Measurements from ENCODE around the gene EDEM3. TPM values are rescaled to one million over a fixed set of nuclear protein-coding genes. Genes with fewer than 3 reads are reported as not detected.
A peak's percentile ranks its signal among the peaks of the same experiment; 100 is the strongest.
"Not testable (repeated sequence)": the region's sequence is repeated elsewhere in the genome, so short reads cannot be mapped to it uniquely, and the experiment has no call there.

Gene EDEM3, protein sequence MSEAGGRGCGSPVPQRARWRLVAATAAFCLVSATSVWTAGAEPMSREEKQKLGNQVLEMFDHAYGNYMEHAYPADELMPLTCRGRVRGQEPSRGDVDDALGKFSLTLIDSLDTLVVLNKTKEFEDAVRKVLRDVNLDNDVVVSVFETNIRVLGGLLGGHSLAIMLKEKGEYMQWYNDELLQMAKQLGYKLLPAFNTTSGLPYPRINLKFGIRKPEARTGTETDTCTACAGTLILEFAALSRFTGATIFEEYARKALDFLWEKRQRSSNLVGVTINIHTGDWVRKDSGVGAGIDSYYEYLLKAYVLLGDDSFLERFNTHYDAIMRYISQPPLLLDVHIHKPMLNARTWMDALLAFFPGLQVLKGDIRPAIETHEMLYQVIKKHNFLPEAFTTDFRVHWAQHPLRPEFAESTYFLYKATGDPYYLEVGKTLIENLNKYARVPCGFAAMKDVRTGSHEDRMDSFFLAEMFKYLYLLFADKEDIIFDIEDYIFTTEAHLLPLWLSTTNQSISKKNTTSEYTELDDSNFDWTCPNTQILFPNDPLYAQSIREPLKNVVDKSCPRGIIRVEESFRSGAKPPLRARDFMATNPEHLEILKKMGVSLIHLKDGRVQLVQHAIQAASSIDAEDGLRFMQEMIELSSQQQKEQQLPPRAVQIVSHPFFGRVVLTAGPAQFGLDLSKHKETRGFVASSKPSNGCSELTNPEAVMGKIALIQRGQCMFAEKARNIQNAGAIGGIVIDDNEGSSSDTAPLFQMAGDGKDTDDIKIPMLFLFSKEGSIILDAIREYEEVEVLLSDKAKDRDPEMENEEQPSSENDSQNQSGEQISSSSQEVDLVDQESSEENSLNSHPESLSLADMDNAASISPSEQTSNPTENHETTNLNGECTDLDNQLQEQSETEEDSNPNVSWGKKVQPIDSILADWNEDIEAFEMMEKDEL
- 40.5 TPM for total RNA-seq

DNA sequence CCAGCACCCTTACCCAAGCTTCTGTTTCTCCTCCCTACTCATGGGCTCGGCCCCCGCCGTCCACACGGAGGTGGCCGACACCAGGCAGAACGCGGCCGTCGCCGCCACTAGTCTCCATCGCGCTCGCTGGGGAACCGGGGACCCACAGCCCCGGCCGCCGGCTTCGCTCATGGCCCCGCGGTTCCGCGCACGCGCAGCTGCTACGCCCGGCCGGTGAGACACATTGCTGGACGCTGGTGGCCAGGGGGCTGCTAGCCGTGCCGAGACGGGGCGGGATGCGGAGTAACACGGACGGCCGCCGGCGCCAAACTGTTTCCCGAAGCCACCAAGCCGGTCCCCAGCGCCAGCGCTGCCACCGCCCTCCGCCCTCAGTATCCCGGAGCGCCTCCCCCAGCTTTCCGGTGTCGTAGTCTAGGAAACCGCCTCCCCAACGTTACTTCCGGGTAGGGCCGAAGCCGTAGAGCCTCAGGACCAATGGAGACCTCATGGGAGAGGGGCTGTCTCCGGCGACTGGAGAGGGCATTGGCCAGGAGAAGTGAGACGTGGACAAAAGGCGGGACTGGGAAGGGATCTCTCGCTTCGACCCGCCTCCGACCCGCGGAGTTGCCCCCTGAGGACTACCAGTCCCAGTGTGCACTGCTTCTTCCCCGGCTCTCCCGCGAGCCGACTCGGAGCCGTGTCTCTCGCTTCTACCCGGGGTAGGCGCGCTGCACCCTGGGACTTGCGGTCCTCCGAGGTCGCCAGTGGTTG lies at the start of gene EDEM3:
TSS of gene EDEM3 (minus strand) at position 383 of the 750 bp plus-strand sequence. CDS start at position 171, 212 bp downstream.
- DNase-seq (ENCODE audit: low spot score): peak; percentile 99

DNA sequence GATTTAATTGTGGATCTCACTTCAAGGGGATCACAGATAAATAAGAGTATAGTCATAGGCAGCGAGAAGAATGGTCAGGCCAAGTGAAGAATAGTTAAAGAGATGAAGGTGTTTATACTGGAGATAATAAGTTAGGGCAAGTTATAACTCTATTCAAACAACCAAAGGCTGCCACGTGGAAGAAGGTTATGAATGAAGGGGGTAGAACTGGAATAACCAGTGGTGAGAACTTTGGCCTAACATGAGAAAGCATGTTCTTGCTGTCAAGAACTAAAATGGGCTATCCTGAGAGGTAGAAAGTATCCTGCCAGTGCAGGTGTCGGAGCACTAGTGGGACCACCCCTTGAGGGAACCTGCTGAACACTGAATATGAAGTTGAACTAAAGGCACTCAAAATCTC lies 49.6 kb upstream of the EDEM3 start:
- no peak for DNase-seq (ENCODE audit: low spot score)

DNA sequence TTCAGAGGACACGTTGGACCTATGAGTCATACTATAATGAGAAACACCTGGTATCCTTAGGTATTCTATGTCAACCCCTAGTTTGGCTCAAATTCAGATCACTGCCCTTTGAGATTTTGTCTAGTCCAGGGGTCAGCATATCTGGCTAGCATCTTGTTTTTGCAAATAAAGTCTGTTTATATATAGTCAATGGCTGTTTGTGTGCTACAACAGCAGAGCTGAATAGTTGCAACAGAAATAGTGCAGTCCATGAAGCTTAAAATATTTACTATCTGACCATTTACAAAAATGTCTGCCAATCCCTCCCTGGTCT lies 48.5 kb upstream of the EDEM3 start:
- no peak for DNase-seq (ENCODE audit: low spot score)

DNA sequence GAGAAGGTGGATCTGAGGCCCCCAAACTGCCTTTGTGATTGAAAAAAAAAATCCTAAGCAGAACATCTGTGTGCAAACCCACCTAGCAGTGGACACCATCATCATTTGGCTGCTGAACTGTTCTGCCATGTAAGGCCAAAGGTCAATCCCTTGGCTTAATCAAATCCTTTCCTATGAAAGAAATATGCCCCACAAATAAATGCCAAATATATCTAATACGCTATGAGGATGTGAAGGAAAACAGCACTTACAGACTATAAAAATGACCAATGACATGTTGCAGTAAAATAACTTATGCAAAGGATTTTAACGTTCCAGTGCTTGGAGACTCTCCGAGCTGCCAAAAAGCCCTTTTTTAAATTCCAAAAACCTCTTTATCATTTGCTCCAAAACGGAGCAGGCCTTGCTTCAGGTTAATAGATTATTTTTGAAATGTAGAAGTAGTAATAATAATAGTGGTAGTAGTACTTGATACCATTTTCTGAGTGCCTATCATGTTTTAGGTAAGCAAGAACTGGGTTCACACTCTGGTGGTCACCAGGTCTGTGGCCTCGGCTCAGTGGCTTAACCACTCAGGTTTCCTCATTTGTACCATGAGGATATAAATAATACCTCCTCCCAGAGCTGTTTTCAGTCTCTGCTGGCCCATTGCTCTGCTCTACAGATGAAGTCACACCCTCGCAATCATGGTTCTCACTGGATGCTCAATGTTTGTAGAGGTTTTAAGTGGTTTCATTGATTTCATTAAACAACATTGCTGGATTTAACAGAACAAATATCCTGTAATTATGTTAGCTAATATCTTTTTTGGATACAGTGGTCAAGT lies 47.9 kb upstream of the EDEM3 start:
- DNase-seq (ENCODE audit: low spot score): no peak

DNA sequence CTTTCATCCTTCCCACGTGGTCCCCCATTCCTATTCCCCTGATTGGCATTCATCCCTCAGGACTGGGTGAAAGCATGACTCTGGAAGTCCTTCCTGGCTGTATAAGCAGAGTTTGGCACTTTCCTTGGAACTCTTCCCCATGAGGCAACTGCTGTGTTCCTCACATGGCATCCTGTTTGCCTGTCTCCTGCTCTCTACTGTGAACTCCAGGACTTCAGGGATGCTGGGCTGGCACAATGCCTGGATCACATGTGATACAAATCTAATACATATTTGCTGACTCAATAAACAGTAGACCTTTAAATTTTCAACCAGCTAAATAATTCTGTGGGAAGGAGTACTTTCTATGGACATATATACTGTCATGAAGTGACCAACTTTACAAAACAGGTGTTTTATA lies 46.8 kb upstream of the EDEM3 start:
- peak; percentile 76 for DNase-seq (ENCODE audit: low spot score)

GRCh38 chr1:184800876-184801275 lies 46.2 kb upstream of the EDEM3 start:
- DNase-seq (ENCODE audit: low spot score): no peak

- no peak for DNase-seq (ENCODE audit: low spot score)
These were observed 39.3 kb upstream of the EDEM3 start for GRCh38 chr1:184793967-184794366.

- peak; percentile 88 for DNase-seq (ENCODE audit: low spot score)
These were observed 37.9 kb upstream of the EDEM3 start for GRCh38 chr1:184792450-184792969.

DNA sequence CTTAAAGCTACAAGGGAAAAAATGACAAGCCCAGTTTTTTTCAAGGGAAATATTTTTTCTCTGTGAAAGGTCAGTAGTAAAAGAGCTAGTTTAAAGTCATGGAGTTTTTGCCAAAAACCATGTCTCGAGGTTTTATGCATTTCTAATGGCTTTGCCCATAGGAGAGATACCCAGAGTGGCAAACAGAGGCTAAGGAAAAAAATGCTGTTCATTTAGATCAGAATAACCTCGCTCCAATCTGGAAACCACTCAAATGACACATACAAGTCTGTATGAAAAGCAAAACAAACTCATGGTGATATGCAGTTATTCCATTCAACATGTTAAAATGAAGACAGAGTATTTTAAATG lies 36.9 kb upstream of the EDEM3 start:
- no peak for DNase-seq (ENCODE audit: low spot score)

DNA sequence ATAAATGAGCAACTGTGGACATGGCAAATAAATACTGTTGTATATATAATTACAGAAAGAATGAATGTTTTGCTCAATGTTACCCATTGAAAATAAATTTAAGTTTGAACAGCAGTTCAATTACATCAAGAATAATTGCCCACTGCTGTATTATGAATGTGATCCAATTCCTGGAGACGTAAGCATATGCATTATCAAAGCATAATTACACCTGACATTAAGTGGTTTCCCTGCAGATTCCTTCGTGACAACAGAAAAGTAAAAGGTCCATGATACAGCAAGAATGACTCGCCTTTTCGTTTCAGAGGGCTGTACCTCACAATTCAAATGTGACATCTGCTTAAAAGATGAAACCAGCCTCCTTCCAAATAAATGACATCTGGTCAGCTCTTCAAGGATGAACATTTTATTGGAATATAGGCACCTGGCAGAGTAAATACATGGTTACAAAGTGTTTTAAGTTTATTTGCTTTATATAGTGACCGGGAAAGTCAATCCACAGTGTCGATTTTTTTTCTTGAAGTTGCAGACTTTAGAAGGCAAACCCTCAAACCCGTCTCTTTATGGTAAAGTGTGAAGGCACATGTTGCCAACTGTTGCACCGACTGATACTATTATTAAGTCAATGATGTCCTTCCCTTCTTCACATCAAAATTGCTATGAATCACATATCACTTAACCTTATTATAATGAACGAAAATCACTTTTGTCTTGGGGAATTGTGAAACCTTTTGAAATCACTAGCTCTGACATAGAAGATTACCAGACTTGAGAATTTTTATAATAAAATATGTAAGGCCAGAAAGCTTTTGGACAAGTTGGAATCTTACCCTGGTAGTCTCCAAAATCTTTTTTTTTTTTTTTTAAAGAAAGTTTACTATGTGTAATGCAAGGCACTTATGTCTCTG lies 36.2 kb upstream of the EDEM3 start:
- DNase-seq (ENCODE audit: low spot score): no peak

DNA sequence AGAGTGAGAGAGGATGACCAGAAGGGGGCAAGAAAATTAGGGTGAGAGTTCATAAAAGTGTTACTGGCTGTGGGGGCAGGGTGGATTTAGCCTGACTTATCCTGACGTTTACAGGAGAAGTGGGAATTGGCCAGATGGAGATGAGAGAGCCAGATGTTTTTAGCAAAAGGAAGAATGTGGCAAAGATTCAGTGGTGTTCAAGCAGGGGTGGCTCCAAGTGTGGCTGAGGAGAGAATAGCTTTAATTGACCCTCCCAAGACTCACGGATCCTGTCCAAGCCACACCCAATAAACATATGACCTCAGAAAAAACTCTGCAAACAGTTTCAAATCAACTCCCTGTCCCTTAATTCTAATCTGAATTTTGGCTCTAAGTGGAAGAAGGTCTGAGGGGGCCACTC lies 35.2 kb upstream of the EDEM3 start:
- no peak for DNase-seq (ENCODE audit: low spot score)

DNA sequence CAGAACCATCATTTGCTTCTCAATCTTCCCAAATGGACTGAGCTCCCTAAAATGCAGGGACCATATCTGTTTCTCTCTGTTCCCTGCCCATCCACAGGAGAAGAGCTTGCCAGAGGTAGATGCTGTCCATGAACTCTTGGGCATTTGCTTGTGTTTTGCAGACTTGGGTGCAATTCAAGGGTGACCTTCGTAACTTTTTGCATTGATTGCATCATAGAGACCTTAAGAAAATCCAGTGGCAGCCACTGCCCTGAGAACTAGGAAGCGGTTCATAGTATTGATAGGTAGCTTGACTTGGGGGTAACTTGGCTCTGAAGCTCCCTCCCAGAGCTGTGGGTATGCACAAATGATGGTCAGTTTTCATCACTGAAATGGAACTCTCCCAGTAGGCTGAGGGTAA lies 34.3 kb upstream of the EDEM3 start:
- no peak for DNase-seq (ENCODE audit: low spot score)

GRCh38 chr1:184785529-184785928 lies 30.9 kb upstream of the EDEM3 start:
- no peak for DNase-seq (ENCODE audit: low spot score)

- not testable (repeated sequence) for DNase-seq (ENCODE audit: low spot score)
These were observed 29.1 kb upstream of the EDEM3 start for GRCh38 chr1:184783723-184784122.

GRCh38 chr1:184781941-184782340 lies 27.3 kb upstream of the EDEM3 start:
- no peak for DNase-seq (ENCODE audit: low spot score)

DNA sequence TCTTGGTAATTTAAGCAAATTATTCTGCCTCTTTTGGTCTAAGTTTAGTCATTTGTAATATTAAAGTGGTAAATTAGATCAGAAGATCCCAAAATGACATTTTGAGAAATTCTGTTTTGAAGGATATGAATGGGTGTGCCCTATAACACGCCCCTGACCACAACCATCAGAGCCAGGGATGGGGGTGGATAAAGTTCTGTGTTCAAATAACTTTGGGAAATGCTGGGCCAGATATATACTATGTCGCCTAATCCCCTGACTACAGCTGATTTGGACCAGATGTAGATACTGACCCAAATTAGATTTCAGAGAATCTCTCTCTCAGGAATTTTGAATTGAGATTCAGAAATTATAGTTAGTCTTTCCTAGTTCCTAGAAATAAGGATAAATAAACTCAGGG lies 21.2 kb upstream of the EDEM3 start:
- DNase-seq (ENCODE audit: low spot score): no peak

DNA sequence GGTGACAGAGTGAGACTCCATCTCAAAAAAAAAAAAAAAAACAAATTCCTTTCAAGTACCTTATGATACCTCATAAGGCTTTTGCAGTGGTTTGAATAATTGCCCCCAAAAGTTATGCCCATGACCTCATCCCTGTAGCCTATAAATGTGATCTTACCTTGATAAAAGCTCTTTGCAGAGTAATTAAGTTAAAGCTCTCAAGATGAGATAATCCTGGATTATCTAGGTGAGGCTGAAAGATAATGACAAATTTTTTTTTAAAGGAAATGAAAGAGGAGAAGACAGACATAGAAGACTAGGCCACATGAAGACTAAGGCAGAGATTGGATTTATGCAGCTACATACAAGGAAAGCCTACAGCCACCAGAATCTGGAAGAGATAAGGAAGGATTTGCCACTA lies 20.7 kb upstream of the EDEM3 start:
- no peak for DNase-seq (ENCODE audit: low spot score)

GRCh38 chr1:184773762-184774320 lies 19.2 kb upstream of the EDEM3 start:
- peak; percentile 31 for DNase-seq (ENCODE audit: low spot score)

DNA sequence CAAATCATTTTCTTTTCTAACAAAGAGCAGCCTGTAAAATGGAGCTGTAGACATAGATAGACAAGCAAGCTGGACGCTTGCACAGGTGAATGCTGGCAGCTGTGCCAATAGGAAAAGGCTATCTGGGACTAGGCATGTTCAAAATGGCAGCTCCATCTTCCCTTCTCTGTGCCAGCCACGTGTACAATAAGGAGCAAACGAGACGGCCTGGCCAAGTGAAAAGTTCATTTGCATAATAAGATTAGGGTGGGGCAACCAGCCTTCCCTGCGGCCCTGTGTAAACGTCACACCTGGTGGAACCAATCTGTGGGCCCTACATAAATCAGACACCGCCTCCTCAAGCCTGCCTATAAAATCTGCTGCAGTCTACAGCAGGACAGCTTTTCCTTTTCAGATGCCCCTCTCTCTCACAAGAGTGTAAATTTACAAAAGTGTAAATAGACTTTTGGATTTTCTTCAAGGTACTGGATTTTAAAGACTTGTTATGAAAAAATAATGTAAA lies 16.6 kb upstream of the EDEM3 start:
- no peak for DNase-seq (ENCODE audit: low spot score)
